ENCODE results near the gene KSR1. TPM values are rescaled to one million over a fixed set of nuclear protein-coding genes. Genes with fewer than 3 reads are reported as not detected.

The KSR1 gene
- total RNA-seq, 6 experiments from 2014 or later, result 1.9 to 4.9 (median 3.6) TPM

DNA sequence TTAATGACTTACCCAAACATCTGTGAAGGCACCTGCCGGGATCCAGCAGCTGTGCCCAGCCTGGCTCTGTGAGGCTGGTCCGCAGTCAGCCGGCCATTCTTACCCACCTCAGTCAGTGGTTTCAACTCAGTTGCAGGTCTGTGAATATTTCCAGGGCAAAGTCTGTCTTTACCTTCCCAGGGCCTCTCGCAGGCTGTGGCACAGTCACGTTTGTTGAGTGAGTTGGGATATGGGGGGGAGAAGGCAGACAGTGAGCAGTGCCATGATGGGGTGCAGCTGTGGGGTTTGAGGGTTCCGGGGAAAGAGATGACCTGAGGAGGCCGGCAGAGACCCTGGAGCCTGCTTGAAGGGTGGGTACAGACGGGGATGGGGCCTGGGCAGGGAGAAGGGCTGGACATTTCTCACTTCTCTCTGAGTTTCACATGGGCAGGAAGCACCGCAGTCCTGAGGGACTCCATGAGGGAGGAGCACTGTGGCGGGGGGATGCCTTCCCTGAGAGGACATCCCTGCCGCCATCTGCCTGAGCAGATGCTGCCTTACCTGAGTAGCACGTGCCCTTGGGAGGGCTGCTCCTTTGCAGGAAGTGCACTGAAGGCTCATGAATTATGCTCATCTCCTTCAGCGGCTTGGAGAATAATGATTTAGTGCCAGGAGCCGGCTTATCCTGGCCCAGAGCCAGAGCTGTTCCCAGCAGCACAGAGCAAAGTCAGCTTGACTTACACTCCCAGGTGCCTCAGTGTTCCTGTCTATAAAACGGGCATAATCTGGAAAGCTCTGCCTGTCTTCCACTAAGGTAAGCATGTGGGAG, 48.1 kb downstream of the KSR1 start:
- no peak overlapping the region for H3K27ac Mint-ChIP-seq
- no peak overlapping the region for H3K4me3 Mint-ChIP-seq

GRCh38 chr17:27506348-27507218, 50.3 kb downstream of the KSR1 start:
- Mint-ChIP-seq H3K27me3 (ENCODE audit: insufficient read depth) (no peaks in the 10 kb centered on the region; the same call in 1 of the 2 replicates), H3K4me1 (ENCODE audit: low read depth) (peaks cover 19% of the 10 kb centered on the region), H3K4me3 (no peak overlapping the region), H3K27ac (no peak overlapping the region), H3K9me3 (peaks cover 10% of the 10 kb centered on the region), H3K36me3 (ENCODE audit: low read depth) (peaks cover 5% of the 10 kb centered on the region)
- DNase-seq, result no peak
- no peak for TF ChIP-seq CTCF (IDR thresholded peaks at IDR 0.05)

More for the DNA sequence above, 48.1 kb downstream of the KSR1 start:
- H3K27me3 Mint-ChIP-seq (ENCODE audit: insufficient read depth), result no peaks in the 10 kb centered on the region; the same call in 1 of the 2 replicates
- DNase-seq, result no peak
- peaks cover 16% of the 10 kb centered on the region for H3K36me3 Mint-ChIP-seq (ENCODE audit: low read depth)
- no peak for TF ChIP-seq CTCF (IDR thresholded peaks at IDR 0.05)
- peaks cover 27% of the 10 kb centered on the region for H3K9me3 Mint-ChIP-seq
- H3K4me1 Mint-ChIP-seq (ENCODE audit: low read depth), result peaks cover 19% of the 10 kb centered on the region

DNA sequence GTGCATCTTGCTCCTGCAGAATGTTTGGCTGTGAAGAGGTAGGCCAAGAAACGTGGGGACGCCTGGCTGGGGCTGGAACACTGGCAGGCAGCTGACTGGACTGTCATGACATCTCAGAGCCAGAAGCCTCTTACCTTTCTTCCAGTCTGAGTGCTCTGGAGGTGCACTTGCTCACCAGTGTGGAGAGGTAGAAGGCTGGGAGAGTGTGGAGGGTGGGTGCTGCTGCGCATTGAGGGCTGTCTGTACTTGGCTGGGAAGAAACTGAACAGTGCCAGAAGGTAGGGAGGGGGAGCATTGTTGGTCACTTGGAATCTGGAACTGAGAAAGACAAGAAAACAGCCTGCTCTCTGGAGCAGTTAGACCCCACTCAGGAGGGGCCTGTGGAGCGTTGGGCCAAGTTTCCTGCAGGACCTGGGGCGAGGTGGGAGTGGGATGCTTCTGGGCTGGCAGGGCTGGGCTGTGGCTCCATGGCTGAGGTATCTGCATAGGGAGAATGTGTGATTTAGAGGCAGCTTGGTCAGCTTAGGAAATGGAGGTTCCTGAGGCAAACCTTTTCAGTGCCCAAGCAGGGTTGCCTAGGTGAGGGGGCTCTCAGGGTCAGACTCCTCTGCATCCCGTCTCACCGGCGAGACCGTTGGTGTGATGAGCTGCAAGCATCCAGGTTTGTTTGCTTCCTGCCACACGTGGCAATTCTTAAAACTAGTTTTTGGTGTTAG, 55.1 kb downstream of the KSR1 start:
- TF ChIP-seq CTCF (IDR thresholded peaks at IDR 0.05), result no peak
- H3K9me3 Mint-ChIP-seq, result no peaks in the 10 kb centered on the region

GRCh38 chr17:27512031-27512430, 55.8 kb downstream of the KSR1 start:
- no peaks in the 10 kb centered on the region for H3K4me1 Mint-ChIP-seq (ENCODE audit: low read depth)
- peaks cover 2% of the 10 kb centered on the region for H3K27me3 Mint-ChIP-seq (ENCODE audit: insufficient read depth)

More for the DNA sequence above, 55.1 kb downstream of the KSR1 start:
- Mint-ChIP-seq H3K27me3 (ENCODE audit: insufficient read depth) (peaks cover 2% of the 10 kb centered on the region), H3K4me1 (ENCODE audit: low read depth) (no peaks in the 10 kb centered on the region), H3K36me3 (ENCODE audit: low read depth) (no peaks in the 10 kb centered on the region), H3K27ac (no peak overlapping the region), H3K4me3 (no peak overlapping the region)
- no peak for DNase-seq

More at GRCh38 chr17:27512031-27512430, 55.8 kb downstream of the KSR1 start:
- no peak for TF ChIP-seq CTCF (IDR thresholded peaks at IDR 0.05)
- DNase-seq, result no peak
- H3K36me3 Mint-ChIP-seq (ENCODE audit: low read depth), result no peaks in the 10 kb centered on the region
- H3K9me3 Mint-ChIP-seq, result no peaks in the 10 kb centered on the region
- H3K27ac Mint-ChIP-seq, result no peak overlapping the region
- no peak overlapping the region for H3K4me3 Mint-ChIP-seq
